Heart right ventricle (tissue), 16 donors: ENCODE data around the gene CORO1C. TPM values are rescaled to one million over a fixed set of nuclear protein-coding genes. Genes with fewer than 3 reads are reported as not detected.

Source experiments
- ATAC-seq, 8 donors: fragments of 200-7000 bp; cut with Tn5 transposase; one replicate each; pipeline ENCODE4 v1.9.1; 2020; ENCODE audit warnings: mild to moderate bottlenecking in 8 of 8, moderate library complexity in 8 of 8, moderate number of reproducible peaks in 1 of 8
- DNase-seq, 2 donors: peaks; one replicate each; pipeline ENCODE4 v3.0.0-alpha.2; 2020
- H3K27ac ChIP-seq, 10 donors: fragments of 200-600 bp; sonication (generic) in 2 of 10; one replicate each; pipeline versions ENCODE4 v1.5.0 to v1.8.0; 2020 to 2022; ENCODE audit warnings: mild to moderate bottlenecking in 3 of 10
- H3K27me3 ChIP-seq, 7 donors: fragments of 200-600 bp; one replicate each; pipeline ENCODE4 v1.8.0; 2021 to 2022; ENCODE audit warnings: mild to moderate bottlenecking in 2 of 7
- H3K36me3 ChIP-seq, 9 donors: fragments of 200-600 bp; sonication (generic) in 1 of 9; one replicate each; pipeline versions ENCODE4 v1.5.0 to v1.8.0; 2020 to 2022; ENCODE audit warnings: mild to moderate bottlenecking in 2 of 9
- H3K4me1 ChIP-seq, 9 donors: fragments of 200-600 bp; sonication (generic) in 1 of 9; one replicate each; pipeline versions ENCODE4 v1.5.0 to v1.8.0; 2020 to 2022; ENCODE audit warnings: mild to moderate bottlenecking in 4 of 9
- H3K4me3 ChIP-seq, 10 donors: fragments of 200-600 bp; sonication (generic) in 2 of 10; one replicate each; pipeline versions ENCODE4 v1.5.0 to v1.8.0; 2020 to 2022; ENCODE audit warnings: mild to moderate bottlenecking in 7 of 10, moderate library complexity in 2 of 10
- H3K9me3 ChIP-seq, 11 donors: fragments of 200-600 bp in 10 of 11; sonication (generic) in 2 of 11; one replicate each; pipeline versions ENCODE4 v1.5.0 to v1.8.0; 2013 to 2022; ENCODE audit warnings: mild to moderate bottlenecking in 2 of 11, control low read depth in 1 of 11, moderate library complexity in 1 of 11
- WGBS, 2 donors: extraction: QIAGEN DNeasy Blood & Tissue Kit; methylation state at CpG; one replicate each; pipeline ENCODE4 v1.1.7; 2013; ENCODE audit warnings: inconsistent platforms in 1 of 2; 5-methylcytosine and 5-hydroxymethylcytosine counted together
- intact Hi-C, 10 donors: fragments of 100-400 bp; cut with DNase I; formaldehyde crosslinking; loops; one replicate each; pipeline versions ENCODE4 v1.11.1 to v1.14.2; 2022
- polyA plus RNA-seq, 2 donors: library from polyadenylated mRNA; stranded (reverse); fragments of 200-250 nt; gene quantifications; one replicate each; pipeline ENCODE4 v1.2.3, GENCODE V29; 2013
- total RNA-seq, 10 donors: library from RNA; stranded (reverse); fragmentation: NEBNext Ultra II Directional in 3 of 10; extraction: Animal tissue kit (Norgen Biotek cat#: 25700) in 3 of 10; gene quantifications; one replicate each; pipeline versions ENCODE4 v1.2.1 to v1.2.4, GENCODE V29; 2021 to 2023
- TF ChIP-seq, protein P1 (sequence below), 9 donors: fragments of 200-600 bp; sonication (generic) in 2 of 9; IDR thresholded peaks; one replicate each; pipeline versions ENCODE4 v1.5.0 to v1.8.0; 2021 to 2022; ENCODE audit warnings: antibody characterized with exemption in 9 of 9, mild to moderate bottlenecking in 5 of 9, moderate library complexity in 1 of 9
- donor health status: Arrhythmogenic right ventricular cardiomyopathy.
- donor health status: ischemic (EF 13 %, LVEDD 7.1; RV severe dilation, severe dysfunction).
- donor health status: healthy with polysubstance abuse.
- donor health status: DM: no; HTN: yes; CAD: no.
- donor health status: DM: no; HTN: no; CAD: no.
- donor health status: ischemic (EF 25% LVEDD 6.9; RV normal size, moderate dysfunction).
- donor health status: ischemic (EF 25% LVEDD 5.7; RV mildly dilated, moderate dysfunction).
- donor health status: healthy.
- donor health status: DM: yes; HTN: yes; CAD: no.
- donor health status: Ischemic cardiomyopathy.
- donor health status: ischemic (EF 35%, LVEDD 5.7; RV mildly dilated, moderate dysfunction).
- donor health status: nonischemic (EF 11% LVEDD 7.7; RV severe dilation, severe dysfunction).
- donor health status: DM: yes; HTN: yes; CAD: no.
- donor health status: PGD.
- donor health status: ischemic (EF 29% LVEDD 5.4; RV normal size, mild dysfunction).
- donor health status: nonischemic (EF 23%, LVEDD 6.1; RV moderate dilation, normal function).

Gene CORO1C
- total and polyA plus RNA-seq, 12 donors: 25.5 to 88.6 (median 58.2) TPM

DNA sequence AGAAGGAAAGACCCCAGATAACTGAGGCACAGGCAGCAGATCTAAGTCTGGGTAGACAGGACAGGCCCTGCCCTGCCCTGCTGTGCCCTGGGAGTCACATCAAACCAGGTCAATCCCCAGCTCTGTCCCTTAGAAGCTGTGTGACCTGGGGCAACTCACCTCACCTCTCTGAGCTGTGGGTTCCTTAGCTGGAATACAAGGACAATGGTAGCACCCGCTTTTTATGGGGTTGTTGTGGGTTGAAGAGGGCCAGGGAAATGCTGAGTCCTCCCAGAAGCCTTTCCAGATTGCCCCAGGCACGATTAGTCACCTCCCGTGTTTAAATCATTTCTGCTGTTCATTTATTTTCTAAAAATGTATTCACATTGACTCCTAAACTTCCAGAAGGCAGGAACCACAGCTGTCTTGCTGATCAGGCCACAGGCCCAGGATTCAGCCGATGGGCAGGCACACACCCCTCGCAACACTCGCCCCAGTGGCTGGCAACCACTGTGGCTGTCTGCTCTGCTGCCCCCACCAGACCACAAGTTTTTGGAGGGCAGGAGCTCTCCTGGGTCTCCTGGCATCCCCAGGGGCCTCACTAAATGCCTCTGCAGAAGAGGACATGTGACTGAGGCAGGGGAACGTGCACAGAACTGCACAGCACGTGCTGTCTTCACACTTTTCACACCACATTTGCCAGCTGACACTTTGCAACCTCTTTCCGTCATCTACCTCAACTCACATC lies 100.7 kb downstream of the CORO1C start:
- H3K4me3 ChIP-seq: peak overlapping the region in 1 of 10 donors; percentile 65
- intact Hi-C loops: no loop called here
- peaks cover 0 to 75% (median 10%) of the 10 kb centered on the region in 9 donors for H3K4me1 ChIP-seq
- ATAC-seq: no peak
- no peak for DNase-seq
- WGBS, 2 donors: 69 to 77% methylated on average over 9 of the region's 9 CpGs
- H3K27me3 ChIP-seq: no peaks in the 10 kb centered on the region
- no peaks in the 10 kb centered on the region for H3K9me3 ChIP-seq
- peak overlapping the region in 5 of 10 donors; percentile 5 to 93 (median 12) for H3K27ac ChIP-seq
- peaks cover 0 to 20% (median 0%) of the 10 kb centered on the region in 9 donors for H3K36me3 ChIP-seq
- TF ChIP-seq, protein P1, sequence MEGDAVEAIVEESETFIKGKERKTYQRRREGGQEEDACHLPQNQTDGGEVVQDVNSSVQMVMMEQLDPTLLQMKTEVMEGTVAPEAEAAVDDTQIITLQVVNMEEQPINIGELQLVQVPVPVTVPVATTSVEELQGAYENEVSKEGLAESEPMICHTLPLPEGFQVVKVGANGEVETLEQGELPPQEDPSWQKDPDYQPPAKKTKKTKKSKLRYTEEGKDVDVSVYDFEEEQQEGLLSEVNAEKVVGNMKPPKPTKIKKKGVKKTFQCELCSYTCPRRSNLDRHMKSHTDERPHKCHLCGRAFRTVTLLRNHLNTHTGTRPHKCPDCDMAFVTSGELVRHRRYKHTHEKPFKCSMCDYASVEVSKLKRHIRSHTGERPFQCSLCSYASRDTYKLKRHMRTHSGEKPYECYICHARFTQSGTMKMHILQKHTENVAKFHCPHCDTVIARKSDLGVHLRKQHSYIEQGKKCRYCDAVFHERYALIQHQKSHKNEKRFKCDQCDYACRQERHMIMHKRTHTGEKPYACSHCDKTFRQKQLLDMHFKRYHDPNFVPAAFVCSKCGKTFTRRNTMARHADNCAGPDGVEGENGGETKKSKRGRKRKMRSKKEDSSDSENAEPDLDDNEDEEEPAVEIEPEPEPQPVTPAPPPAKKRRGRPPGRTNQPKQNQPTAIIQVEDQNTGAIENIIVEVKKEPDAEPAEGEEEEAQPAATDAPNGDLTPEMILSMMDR (IDR thresholded peaks at IDR 0.05): no peak

DNA sequence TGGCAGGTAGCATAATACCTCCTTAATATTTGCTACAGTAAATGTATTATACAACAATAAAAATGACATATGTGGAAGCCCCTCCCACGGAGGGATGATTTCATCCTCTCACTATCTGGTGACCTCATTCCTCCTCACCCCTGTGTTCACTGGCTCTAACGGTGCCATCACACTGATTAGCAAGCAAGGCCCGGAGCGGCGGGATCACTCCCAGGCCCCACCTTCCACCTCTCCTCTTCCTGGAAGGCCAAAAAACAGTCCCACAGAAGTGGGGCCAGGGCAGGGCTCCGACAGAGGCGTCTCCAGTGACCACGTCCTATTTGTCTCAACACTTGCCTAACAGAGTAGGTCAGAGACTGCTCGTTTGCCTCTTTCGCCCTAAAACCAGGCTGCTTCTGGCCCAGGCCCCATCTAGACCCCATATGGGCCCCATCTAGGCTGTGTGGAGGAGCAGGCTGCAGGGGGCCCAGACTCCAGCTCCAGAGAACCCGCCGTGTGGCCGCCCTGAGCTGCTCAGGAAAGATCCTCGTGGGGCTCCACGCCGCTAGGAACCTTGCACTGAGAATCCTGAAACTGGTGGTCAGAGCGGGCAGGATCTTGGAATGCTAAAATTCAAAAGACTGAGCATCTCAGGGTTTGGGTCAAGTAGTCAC lies 101.4 kb downstream of the CORO1C start:
- Histone ChIP-seq H3K9me3 (no peaks in the 10 kb centered on the region), H3K27ac (peak overlapping the region in 5 of 10 donors; percentile 5 to 93 (median 12)), H3K4me1 (peaks cover 0 to 69% (median 10%) of the 10 kb centered on the region in 9 donors), H3K36me3 (peaks cover 0 to 22% (median 0%) of the 10 kb centered on the region in 9 donors), H3K4me3 (peak overlapping the region in 1 of 10 donors; percentile 65), H3K27me3 (no peaks in the 10 kb centered on the region)
- intact Hi-C loops: no loop called here
- DNase-seq: no peak
- TF ChIP-seq, protein P1 (IDR thresholded peaks at IDR 0.05): no peak
- peak in 7 of 8 donors; percentile 11 to 66 (median 52) for ATAC-seq
- 59 to 63% methylated on average over 17 of the region's 17 CpGs for WGBS, 2 donors

DNA sequence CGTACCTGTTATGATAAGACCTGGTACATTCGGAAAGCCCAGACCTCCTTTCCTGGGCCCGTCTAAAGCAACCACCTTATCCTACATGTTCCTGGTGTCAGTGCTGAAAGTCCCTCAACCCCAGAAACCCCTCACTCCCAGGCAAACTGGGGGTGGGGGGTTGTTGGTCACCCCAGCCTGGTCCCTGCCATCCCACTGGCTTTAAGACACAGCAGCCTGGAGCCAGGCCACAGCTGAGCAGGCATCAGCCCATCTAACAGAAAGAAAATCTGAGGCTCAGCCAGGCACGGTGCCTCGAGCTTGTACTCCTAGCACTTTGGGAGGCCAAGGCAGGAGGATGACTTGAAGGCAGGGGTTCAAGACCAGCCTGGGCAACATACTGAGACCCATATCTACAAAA lies 102.2 kb downstream of the CORO1C start:
- Histone ChIP-seq H3K27me3 (no peaks in the 10 kb centered on the region), H3K4me1 (peaks cover 0 to 61% (median 7%) of the 10 kb centered on the region in 9 donors), H3K36me3 (peaks cover 0 to 24% (median 0%) of the 10 kb centered on the region in 9 donors), H3K9me3 (no peaks in the 10 kb centered on the region), H3K4me3 (peak overlapping the region in 1 of 10 donors; percentile 65), H3K27ac (peak overlapping the region in 3 of 10 donors; percentile 12 to 93 (median 37))
- DNase-seq (no peak), ATAC-seq (no peak)
- WGBS, 2 donors: 90 to 95% methylated on average over 5 of the region's 5 CpGs
- intact Hi-C loops: no loop called here
- TF ChIP-seq, protein P1 (IDR thresholded peaks at IDR 0.05): no peak

DNA sequence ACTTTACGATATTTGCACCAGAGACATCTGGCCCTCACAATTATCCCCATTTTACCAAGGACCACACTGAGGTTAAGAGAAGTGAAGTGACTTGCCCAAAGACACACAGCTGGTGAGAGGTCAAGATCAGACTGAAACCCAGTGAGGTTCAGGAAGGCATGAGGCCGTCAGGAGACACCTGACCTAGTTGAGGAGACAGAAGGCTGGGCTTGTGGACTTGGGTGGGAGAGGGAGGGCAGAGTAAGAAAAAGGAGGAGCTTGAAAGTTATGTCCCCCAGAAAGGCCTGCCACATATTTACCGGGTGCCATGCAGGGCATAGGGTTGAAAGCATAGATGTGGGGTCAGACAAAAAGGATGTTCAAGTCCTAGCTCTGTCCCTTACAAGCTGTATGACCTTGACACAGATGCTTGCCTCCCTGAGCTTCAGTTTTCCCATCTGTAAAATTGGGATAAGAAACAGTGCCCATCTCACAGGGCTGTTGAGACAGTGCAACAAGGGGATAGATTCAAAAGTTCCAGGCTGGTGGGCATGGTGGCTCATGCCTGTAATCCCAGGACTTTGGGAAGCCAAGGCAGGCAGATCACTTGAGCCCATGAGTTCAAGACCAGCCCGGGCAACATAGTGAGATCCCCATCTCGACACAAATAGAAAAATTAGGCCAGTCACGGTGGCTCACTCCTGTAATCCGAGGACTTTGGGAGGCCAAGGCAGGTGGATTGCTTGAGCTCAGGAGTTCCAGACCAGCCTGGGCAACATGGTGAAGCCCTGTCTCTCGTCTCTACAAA lies 104.0 kb downstream of the CORO1C start:
- TF ChIP-seq, protein P1 (IDR thresholded peaks at IDR 0.05): no peak
- intact Hi-C loops: no loop called here
- Histone ChIP-seq H3K9me3 (no peaks in the 10 kb centered on the region), H3K4me3 (no peak overlapping the region), H3K36me3 (peaks cover 0 to 42% (median 0%) of the 10 kb centered on the region in 9 donors), H3K27ac (peak overlapping the region in 1 of 10 donors; percentile 93), H3K4me1 (peaks cover 0 to 69% (median 14%) of the 10 kb centered on the region in 9 donors), H3K27me3 (no peaks in the 10 kb centered on the region)
- ATAC-seq: no peak
- 94% methylated on average over 8 of the region's 8 CpGs for WGBS, 2 donors
- DNase-seq: no peak
